Pancreas (tissue), 10 donors: ENCODE measurements around the gene CD33. TPM values are rescaled to one million over a fixed set of nuclear protein-coding genes. Genes with fewer than 3 reads are reported as not detected.
A peak's percentile ranks its signal among the peaks of the same experiment; 100 is the strongest.

Experiments
- ATAC-seq, 4 donors: fragments of 200-7000 bp; cut with Tn5 transposase; one replicate each; pipeline versions ENCODE4 v1.8.0 to v1.9.1; 2020; ENCODE audit warnings: mild to moderate bottlenecking in 4 of 4, moderate library complexity in 4 of 4
- DNase-seq, 6 donors: peaks; one replicate each; pipeline ENCODE4 v3.0.0-alpha.2; 2020
- FAIRE-seq: peaks from 2 replicates; lab custom pipeline; 2012; peaks lifted over from hg19 to GRCh38; lab: Jason Lieb, UNC
- H3K27ac ChIP-seq, 4 donors: fragments of 200-600 bp; sonication (generic); 1 replicate in 3 of 4; 2 replicates in 1 of 4; pipeline versions ENCODE4 v1.5.0 to v1.8.0; 2020
- H3K27me3 ChIP-seq, 4 donors: fragments of 200-600 bp; one replicate each; pipeline ENCODE4 v1.8.0; 2021
- H3K36me3 ChIP-seq, 3 donors: fragments of 200-600 bp; sonication (generic) in 1 of 3; one replicate each; pipeline versions ENCODE4 v1.5.0 to v1.8.0; 2020 to 2021
- H3K4me1 ChIP-seq, 3 donors: fragments of 200-600 bp; one replicate each; pipeline ENCODE4 v1.8.0; 2021
- H3K4me3 ChIP-seq, 4 donors: fragments of 200-600 bp; sonication (generic) in 2 of 4; one replicate each; pipeline versions ENCODE4 v1.5.0 to v1.8.0; 2020 to 2021
- H3K9me3 ChIP-seq, 4 donors: fragments of 200-600 bp; one replicate each; pipeline ENCODE4 v1.8.0; 2021
- WGBS, 2 donors: extraction: QIAGEN DNeasy Blood & Tissue Kit; methylation state at CpG; one replicate each; pipeline ENCODE4 v1.1.7; 2013; 5-methylcytosine and 5-hydroxymethylcytosine counted together
- intact Hi-C, 3 donors: fragments of 100-400 bp; cut with DNase I; formaldehyde crosslinking; loops; one replicate each; pipeline versions ENCODE4 v1.11.1 to v1.14.2; 2022
- polyA plus RNA-seq, 2 donors: library from polyadenylated mRNA; stranded (reverse); fragments of 200-250 nt; gene quantifications; one replicate each; pipeline ENCODE4 v1.2.3, GENCODE V29; 2013
- total RNA-seq, 6 donors: library from RNA; stranded (reverse); fragmentation: NEBNext Ultra II Directional in 4 of 6; extraction: Animal tissue kit (Norgen Biotek cat#: 25700) in 4 of 6; gene quantifications; one replicate each; pipeline versions ENCODE4 v1.2.1 to v1.2.4, GENCODE V29; 2021 to 2023
- TF ChIP-seq, protein P1 (sequence below), 4 donors: fragments of 200-600 bp; sonication (generic) in 3 of 4; IDR thresholded peaks; one replicate each; pipeline versions ENCODE4 v1.5.0 to v1.8.0; 2021; ENCODE audit warnings: antibody characterized with exemption in 4 of 4
- donor health status: healthy with polysubstance abuse.
- donor health status: DM: no; HTN: no; CAD: no; lungs with moderate emphysema.
- donor health status: DM: no; HTN: no; CAD: no.
- donor health status: control.
- donor health status: control.
- donor health status: Bipolar disorder and iron deficiency.
- donor health status: DM: yes; HTN: yes; CAD: no.
- donor health status: DM: no; HTN: no; CAD: no.
- donor health status: DM: no; HTN: no; CAD: no.
- donor health status: DM: yes; HTN: yes; CAD: no.

Gene CD33
- total and polyA plus RNA-seq, 8 donors = 0.28 to 6.3 (median 0.69) TPM

DNA sequence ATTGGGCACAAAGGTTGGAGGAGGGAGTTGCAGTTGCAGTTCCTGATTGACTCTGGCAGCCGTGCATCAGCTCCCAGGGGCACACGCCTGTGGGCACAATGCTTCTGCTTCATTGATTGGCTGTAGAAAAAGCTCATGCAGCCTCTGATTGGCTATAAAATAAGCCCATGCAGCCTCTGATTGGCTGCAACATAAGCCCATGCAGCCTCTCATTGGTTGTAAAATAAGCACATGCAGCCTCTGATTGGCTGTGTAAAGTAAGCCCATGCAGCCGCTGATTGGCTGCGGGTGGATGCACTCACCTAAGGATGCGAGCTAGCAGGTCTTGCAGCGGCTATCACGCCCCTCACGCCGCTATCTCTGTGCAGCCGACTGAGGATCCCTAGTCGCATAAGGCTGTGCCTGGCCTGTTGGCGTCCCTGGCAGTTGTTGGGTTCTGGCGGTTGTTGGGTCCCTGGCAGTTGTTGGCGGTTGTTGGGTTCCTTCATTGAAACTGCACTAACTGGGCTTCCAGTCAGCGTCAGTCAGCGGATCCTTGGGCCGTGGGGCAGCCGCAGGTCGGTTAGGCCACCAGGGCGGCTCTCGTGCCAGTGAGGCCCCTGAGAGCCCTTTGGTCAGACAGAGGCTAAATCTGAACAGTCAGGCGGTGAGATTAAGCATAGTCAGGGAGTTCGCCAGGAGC, 26.0 kb downstream of the CD33 start, which contains the start of gene SIGLECL1:
Gene SIGLECL1 (plus strand): TSS at position 295 of the 682 bp plus-strand sequence. CDS start 12,993 bp downstream, outside the sequence.
- TF ChIP-seq, protein P1, sequence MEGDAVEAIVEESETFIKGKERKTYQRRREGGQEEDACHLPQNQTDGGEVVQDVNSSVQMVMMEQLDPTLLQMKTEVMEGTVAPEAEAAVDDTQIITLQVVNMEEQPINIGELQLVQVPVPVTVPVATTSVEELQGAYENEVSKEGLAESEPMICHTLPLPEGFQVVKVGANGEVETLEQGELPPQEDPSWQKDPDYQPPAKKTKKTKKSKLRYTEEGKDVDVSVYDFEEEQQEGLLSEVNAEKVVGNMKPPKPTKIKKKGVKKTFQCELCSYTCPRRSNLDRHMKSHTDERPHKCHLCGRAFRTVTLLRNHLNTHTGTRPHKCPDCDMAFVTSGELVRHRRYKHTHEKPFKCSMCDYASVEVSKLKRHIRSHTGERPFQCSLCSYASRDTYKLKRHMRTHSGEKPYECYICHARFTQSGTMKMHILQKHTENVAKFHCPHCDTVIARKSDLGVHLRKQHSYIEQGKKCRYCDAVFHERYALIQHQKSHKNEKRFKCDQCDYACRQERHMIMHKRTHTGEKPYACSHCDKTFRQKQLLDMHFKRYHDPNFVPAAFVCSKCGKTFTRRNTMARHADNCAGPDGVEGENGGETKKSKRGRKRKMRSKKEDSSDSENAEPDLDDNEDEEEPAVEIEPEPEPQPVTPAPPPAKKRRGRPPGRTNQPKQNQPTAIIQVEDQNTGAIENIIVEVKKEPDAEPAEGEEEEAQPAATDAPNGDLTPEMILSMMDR (IDR thresholded peaks at IDR 0.05) = no peak
- Histone ChIP-seq H3K4me3 (no peak within 1 kb of the TSS), H3K4me1 (no peaks in the 10 kb centered on the region), H3K27me3 (peaks cover 0 to 3% (median 3%) of the 10 kb centered on the region in 4 donors), H3K27ac (no peak within 1 kb of the TSS), H3K9me3 (no peaks in the 10 kb centered on the region), H3K36me3 (no peaks in the 10 kb centered on the region)
- DNase-seq = no peak
- intact Hi-C loops = no loop called here
- WGBS, 2 donors = 85 to 89% methylated on average over 23 of the region's 23 CpGs
- no peak for ATAC-seq
- no peak for FAIRE-seq

DNA sequence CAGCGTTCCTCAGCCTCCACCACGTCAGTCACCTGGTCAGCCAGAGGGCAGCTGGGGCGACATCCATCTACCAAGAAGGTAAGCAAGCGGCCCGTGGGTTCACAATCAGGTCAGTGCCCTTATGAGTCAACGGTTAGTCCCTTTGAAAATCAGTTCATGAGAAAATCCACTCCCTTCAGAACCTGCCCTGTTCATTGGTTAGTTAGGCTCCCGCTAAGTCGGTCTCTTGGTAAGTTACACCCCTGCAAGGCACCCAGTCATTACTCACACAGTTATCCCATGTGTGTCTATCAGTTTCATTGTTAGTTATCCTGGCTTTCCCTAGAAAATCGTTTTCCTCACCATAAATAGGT, 26.6 kb downstream of the CD33 start:
- H3K9me3 ChIP-seq = no peaks in the 10 kb centered on the region
- FAIRE-seq = no peak
- no peak overlapping the region for H3K27ac ChIP-seq
- no peaks in the 10 kb centered on the region for H3K36me3 ChIP-seq
- ATAC-seq = no peak
- WGBS, 2 donors = 67 to 74% methylated on average over 9 of the region's 9 CpGs
- intact Hi-C loops = no loop called here
- no peaks in the 10 kb centered on the region for H3K4me1 ChIP-seq
- no peak overlapping the region for H3K4me3 ChIP-seq
- peaks cover 0 to 3% (median 3%) of the 10 kb centered on the region in 4 donors for H3K27me3 ChIP-seq
- DNase-seq = no peak
- TF ChIP-seq, protein P1 (IDR thresholded peaks at IDR 0.05) = no peak

GRCh38 chr19:51252306-51253079, 27.6 kb downstream of the CD33 start:
- Histone ChIP-seq H3K27ac (no peak overlapping the region), H3K9me3 (no peaks in the 10 kb centered on the region), H3K4me1 (no peaks in the 10 kb centered on the region), H3K27me3 (peaks cover 0 to 3% (median 3%) of the 10 kb centered on the region in 4 donors), H3K36me3 (no peaks in the 10 kb centered on the region), H3K4me3 (no peak overlapping the region)
- DNase-seq (no peak), FAIRE-seq (no peak), ATAC-seq (no peak)
- TF ChIP-seq, protein P1 (IDR thresholded peaks at IDR 0.05) = no peak
- intact Hi-C loops = no loop called here
- 57 to 58% methylated on average over 9 of the region's 9 CpGs for WGBS, 2 donors

- intact Hi-C loops = no loop called here
- Histone ChIP-seq H3K27ac (no peak overlapping the region), H3K27me3 (peaks cover 0 to 3% (median 3%) of the 10 kb centered on the region in 4 donors), H3K9me3 (no peaks in the 10 kb centered on the region), H3K36me3 (no peaks in the 10 kb centered on the region), H3K4me1 (no peaks in the 10 kb centered on the region), H3K4me3 (no peak overlapping the region)
- FAIRE-seq (no peak), ATAC-seq (peak in 1 of 4 donors; percentile 44), DNase-seq (no peak)
- 81 to 85% methylated on average over 1 of the region's 1 CpG for WGBS, 2 donors
- TF ChIP-seq, protein P1 (IDR thresholded peaks at IDR 0.05) = no peak
Measured at GRCh38 chr19:51253088-51253806, 28.4 kb downstream of the CD33 start.
